Smooth muscle cell (in vitro differentiated cells): ENCODE measurements around the gene METTL14. TPM values are rescaled to one million over a fixed set of nuclear protein-coding genes. Genes with fewer than 3 reads are reported as not detected.

Experiments used
- DNase-seq: peaks from one replicate; lab custom pipeline; 2025; ENCODE audit not compliant: unreplicated experiment; lab: John Stamatoyannopoulos, UW
- H2AFZ ChIP-seq: fragments of 200-600 bp; sonication (generic); 2 replicates; pipeline ENCODE4 v1.6.0; 2016; ENCODE audit warnings: antibody characterized with exemption, low read depth, mild to moderate bottlenecking
- H3F3A ChIP-seq: fragments of 200-600 bp; sonication (generic); 2 replicates; pipeline ENCODE4 v1.6.0; 2017; ENCODE audit warnings: antibody characterized with exemption, low read depth
- H3K27ac ChIP-seq: fragments of 200-600 bp; sonication (generic); 2 replicates; pipeline ENCODE4 v1.5.1; 2016; ENCODE audit warnings: low read depth, mild to moderate bottlenecking
- H3K27me3 ChIP-seq: fragments of 200-600 bp; sonication (generic); 2 replicates; pipeline ENCODE4 v1.6.1; 2016; ENCODE audit warnings: low read depth, mild to moderate bottlenecking
- H3K36me3 ChIP-seq: fragments of 200-600 bp; sonication (generic); 2 replicates; pipeline ENCODE4 v1.5.1; 2016; ENCODE audit warnings: low read depth
- H3K4me1 ChIP-seq: fragments of 200-600 bp; sonication (generic); 2 replicates; pipeline ENCODE4 v1.5.1; 2016; ENCODE audit warnings: low read depth
- H3K4me2 ChIP-seq: fragments of 200-600 bp; sonication (generic); 2 replicates; pipeline ENCODE4 v1.6.0; 2016; ENCODE audit warnings: mild to moderate bottlenecking
- H3K4me3 ChIP-seq: fragments of 200-600 bp; sonication (generic); 2 replicates; pipeline ENCODE4 v1.5.1; 2016; ENCODE audit warnings: mild to moderate bottlenecking
- H3K79me2 ChIP-seq: fragments of 200-600 bp; sonication (generic); 2 replicates; pipeline ENCODE4 v1.6.0; 2016; ENCODE audit warnings: low read depth, mild to moderate bottlenecking
- H3K9ac ChIP-seq: fragments of 200-600 bp; sonication (generic); 2 replicates; pipeline ENCODE4 v1.6.0; 2016; ENCODE audit warnings: low read depth
- H3K9me3 ChIP-seq: fragments of 200-600 bp; sonication (generic); replicated peaks from 2 replicates; pipeline ENCODE4 v1.5.1; 2016; ENCODE audit warnings: low read depth
- H4K20me1 ChIP-seq: fragments of 200-600 bp; sonication (generic); 2 replicates; pipeline ENCODE4 v1.6.0; 2016; ENCODE audit warnings: low read depth
- CTCF ChIP-seq: fragments of 200-600 bp; sonication (generic); IDR thresholded peaks from 2 replicates; pipeline ENCODE4 v1.5.1; 2017; ENCODE audit warnings: borderline replicate concordance, mild to moderate bottlenecking, antibody characterized with exemption; ENCODE audit not compliant: insufficient read depth, poor library complexity, severe bottlenecking
- WGBS: methylation state at CpG from one replicate; pipeline ENCODE4 v1.1.7; 2016; ENCODE audit warnings: low lambda C conversion rate; 5-methylcytosine and 5-hydroxymethylcytosine counted together
- polyA plus RNA-seq: library from polyadenylated mRNA; unstranded; fragments of >200 nt; fragmentation: Nextera tagmentation; extraction: Ambion mirVana; gene quantifications from 2 replicates; pipeline ENCODE4 v1.2.1, GENCODE V29; 2016
- total RNA-seq: library from RNA; depleted of rRNA; stranded (reverse); fragments of >200 nt; gene quantifications from 2 replicates; pipeline ENCODE4 v1.2.3, GENCODE V29; 2014

The METTL14 gene
- total and polyA plus RNA-seq, 2 experiments from 2014 or later = 22.4 to 31.8 TPM

- TF ChIP-seq CTCF = no peak
- no peak for DNase-seq
- H4K20me1 ChIP-seq = peaks cover 83% of the 10 kb centered on the region
- H3K4me3 ChIP-seq = no peak overlapping the region
- WGBS = 73% methylated on average over 3 of the region's 3 CpGs
- peaks cover 7% of the 10 kb centered on the region for H3F3A ChIP-seq
- no peaks in the 10 kb centered on the region for H3K27me3 ChIP-seq
- peaks cover 54% of the 10 kb centered on the region for H3K36me3 ChIP-seq
- H3K27ac ChIP-seq = peak overlapping the region; percentile 47
- no peaks in the 10 kb centered on the region for H3K4me1 ChIP-seq
- no peak overlapping the region for H3K9ac ChIP-seq
- peaks cover 15% of the 10 kb centered on the region for H3K79me2 ChIP-seq
- H2AFZ ChIP-seq = no peak overlapping the region
- no peaks in the 10 kb centered on the region for H3K9me3 ChIP-seq
- H3K4me2 ChIP-seq = no peak overlapping the region
These were observed 47.6 kb downstream of the METTL14 start for GRCh38 chr4:118732591-118733330.

- Histone ChIP-seq H3K4me2 (no peak overlapping the region), H3K4me1 (no peaks in the 10 kb centered on the region), H3K9me3 (no peaks in the 10 kb centered on the region), H3K27ac (peak overlapping the region; percentile 16), H3F3A (peaks cover 11% of the 10 kb centered on the region), H3K27me3 (no peaks in the 10 kb centered on the region), H2AFZ (no peak overlapping the region), H3K9ac (no peak overlapping the region), H3K79me2 (peaks cover 15% of the 10 kb centered on the region), H4K20me1 (peaks cover 81% of the 10 kb centered on the region), H3K36me3 (peaks cover 55% of the 10 kb centered on the region), H3K4me3 (no peak overlapping the region)
- WGBS = 87% methylated on average over 7 of the region's 7 CpGs
- DNase-seq = no peak
- TF ChIP-seq CTCF = no peak
These were observed 49.5 kb downstream of the METTL14 start for GRCh38 chr4:118734491-118735205.

GRCh38 chr4:118736900-118737299 lies 51.7 kb downstream of the METTL14 start:
- DNase-seq = no peak
- no peak overlapping the region for H2AFZ ChIP-seq
- H3K9ac ChIP-seq = no peak overlapping the region
- peaks cover 83% of the 10 kb centered on the region for H4K20me1 ChIP-seq
- peaks cover 18% of the 10 kb centered on the region for H3F3A ChIP-seq
- H3K4me2 ChIP-seq = no peak overlapping the region
- TF ChIP-seq CTCF = no peak
- H3K79me2 ChIP-seq = peaks cover 15% of the 10 kb centered on the region
- no peaks in the 10 kb centered on the region for H3K9me3 ChIP-seq
- H3K27me3 ChIP-seq = no peaks in the 10 kb centered on the region
- H3K36me3 ChIP-seq = peaks cover 56% of the 10 kb centered on the region
- no peak overlapping the region for H3K4me3 ChIP-seq
- no peaks in the 10 kb centered on the region for H3K4me1 ChIP-seq
- H3K27ac ChIP-seq = no peak overlapping the region
